ENCODE results near the gene MAP1LC3B.

The MAP1LC3B gene

DNA sequence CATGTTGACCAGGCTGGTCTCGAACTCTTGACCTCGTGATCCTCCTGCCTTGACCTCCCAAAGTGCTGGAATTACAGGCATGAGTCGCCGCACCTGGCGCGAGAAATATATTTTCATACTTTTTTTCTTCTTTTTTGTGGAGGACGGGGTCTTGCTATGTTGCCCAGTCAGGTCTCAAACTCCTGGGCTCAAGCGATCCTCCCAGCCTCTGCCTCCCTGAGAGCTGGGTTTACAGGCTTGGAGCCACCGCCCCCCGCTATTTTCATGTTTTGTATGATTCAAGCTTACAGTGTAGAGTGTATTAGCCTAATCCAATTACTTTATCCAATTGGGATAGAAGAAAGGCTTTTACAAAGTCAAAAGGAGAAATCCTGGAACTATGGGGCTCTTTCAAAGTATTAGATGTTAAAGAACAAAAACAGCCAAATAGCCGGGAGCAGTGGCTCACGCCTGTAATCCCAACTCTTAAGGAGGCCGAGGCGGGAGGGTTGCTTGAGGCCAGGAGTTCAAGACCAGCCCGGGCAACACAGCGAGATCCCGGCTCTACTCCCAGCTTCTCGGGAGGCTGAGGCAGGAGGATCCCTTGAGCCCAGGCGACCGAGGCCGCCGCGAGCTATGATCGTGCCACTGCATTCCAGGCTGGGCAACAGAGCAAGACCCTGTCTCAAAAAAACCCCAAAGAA lies 1.4 kb upstream of the MAP1LC3B start:
- H3K4me3 ChIP-seq (ENCODE audit: low read length): peak overlapping the region; percentile 69
- TF ChIP-seq, protein P1, sequence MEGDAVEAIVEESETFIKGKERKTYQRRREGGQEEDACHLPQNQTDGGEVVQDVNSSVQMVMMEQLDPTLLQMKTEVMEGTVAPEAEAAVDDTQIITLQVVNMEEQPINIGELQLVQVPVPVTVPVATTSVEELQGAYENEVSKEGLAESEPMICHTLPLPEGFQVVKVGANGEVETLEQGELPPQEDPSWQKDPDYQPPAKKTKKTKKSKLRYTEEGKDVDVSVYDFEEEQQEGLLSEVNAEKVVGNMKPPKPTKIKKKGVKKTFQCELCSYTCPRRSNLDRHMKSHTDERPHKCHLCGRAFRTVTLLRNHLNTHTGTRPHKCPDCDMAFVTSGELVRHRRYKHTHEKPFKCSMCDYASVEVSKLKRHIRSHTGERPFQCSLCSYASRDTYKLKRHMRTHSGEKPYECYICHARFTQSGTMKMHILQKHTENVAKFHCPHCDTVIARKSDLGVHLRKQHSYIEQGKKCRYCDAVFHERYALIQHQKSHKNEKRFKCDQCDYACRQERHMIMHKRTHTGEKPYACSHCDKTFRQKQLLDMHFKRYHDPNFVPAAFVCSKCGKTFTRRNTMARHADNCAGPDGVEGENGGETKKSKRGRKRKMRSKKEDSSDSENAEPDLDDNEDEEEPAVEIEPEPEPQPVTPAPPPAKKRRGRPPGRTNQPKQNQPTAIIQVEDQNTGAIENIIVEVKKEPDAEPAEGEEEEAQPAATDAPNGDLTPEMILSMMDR (conservative IDR thresholded peaks at IDR 0.05; ENCODE audit: low read length): no peak
- DNase-seq (ENCODE audit: low read depth): no peak

DNA sequence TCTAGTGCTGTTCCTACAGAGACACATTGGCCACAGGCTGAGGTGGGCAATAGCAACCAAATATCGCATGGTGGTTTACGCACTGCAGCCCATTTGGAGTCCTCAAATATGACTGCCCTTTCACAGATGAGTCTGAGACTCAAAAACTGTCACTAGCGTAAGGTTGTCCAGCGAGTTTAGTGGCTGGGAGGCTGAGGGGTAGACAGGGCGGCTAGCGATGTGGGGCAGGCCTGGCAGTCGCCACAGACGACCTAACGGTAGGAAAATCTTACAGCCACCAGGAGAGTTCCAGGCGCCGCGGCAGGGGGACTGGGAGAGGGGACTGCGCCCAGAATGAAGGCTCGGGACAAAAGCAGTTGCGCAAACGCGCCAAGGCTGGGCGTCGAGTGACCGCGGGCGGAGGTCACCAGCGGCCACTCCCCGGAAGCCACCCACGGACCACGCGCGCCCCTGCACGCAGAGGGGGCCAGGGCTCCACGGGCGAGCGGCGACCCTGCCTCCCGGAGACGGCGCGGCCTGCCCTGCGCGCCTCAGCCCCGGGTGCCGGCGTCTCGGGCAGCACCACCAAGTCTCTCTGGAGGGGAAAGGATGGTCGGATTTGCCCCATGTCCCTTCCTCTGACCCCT lies 699 bp upstream of the MAP1LC3B start:
- DNase-seq (ENCODE audit: low read depth): peak; percentile 36
- TF ChIP-seq, protein P1 (conservative IDR thresholded peaks at IDR 0.05; ENCODE audit: low read length): no peak
- peak overlapping the region; percentile 69 for H3K4me3 ChIP-seq (ENCODE audit: low read length)

GRCh38 chr16:87392821-87393679 lies 914 bp downstream of the MAP1LC3B start:
- TF ChIP-seq, protein P1 (conservative IDR thresholded peaks at IDR 0.05; ENCODE audit: low read length): peak; percentile 50
- peak; percentile 47 for DNase-seq (ENCODE audit: low read depth)
- peak overlapping the region; percentile 92 for H3K4me3 ChIP-seq (ENCODE audit: low read length)

DNA sequence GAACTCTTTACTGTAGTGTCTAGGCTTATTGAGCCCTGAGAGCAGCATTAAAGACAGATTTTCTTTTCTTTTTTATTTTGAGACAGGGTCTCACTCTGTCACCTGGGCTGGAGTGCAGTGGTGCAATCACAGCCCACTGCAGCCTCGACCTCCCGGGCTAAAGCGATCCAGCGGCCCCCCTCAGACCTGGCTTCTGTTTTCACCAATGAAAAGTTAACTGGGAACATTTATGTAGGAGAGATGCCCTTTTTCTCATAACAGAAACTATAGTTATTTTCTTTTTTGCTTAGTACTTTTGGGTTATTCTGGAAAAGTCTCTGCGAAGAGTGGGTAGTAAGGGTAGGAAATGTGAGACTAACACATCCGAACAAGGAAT lies 1.5 kb downstream of the MAP1LC3B start:
- H3K4me3 ChIP-seq (ENCODE audit: low read length): peak overlapping the region; percentile 92
- no peak for DNase-seq (ENCODE audit: low read depth)
- TF ChIP-seq, protein P1 (conservative IDR thresholded peaks at IDR 0.05; ENCODE audit: low read length): no peak

GRCh38 chr16:87395181-87395842 lies 3.2 kb downstream of the MAP1LC3B start:
- no peak for DNase-seq (ENCODE audit: low read depth)
- TF ChIP-seq, protein P1 (conservative IDR thresholded peaks at IDR 0.05; ENCODE audit: low read length): no peak
- no peak overlapping the region for H3K4me3 ChIP-seq (ENCODE audit: low read length)

- H3K4me3 ChIP-seq (ENCODE audit: low read length): no peak overlapping the region
- TF ChIP-seq, protein P1 (conservative IDR thresholded peaks at IDR 0.05; ENCODE audit: low read length): no peak
- no peak for DNase-seq (ENCODE audit: low read depth)
These were observed 12.9 kb downstream of the MAP1LC3B start for GRCh38 chr16:87404764-87405625.

All from AG10803 (cell line).